H1 (cell line): ENCODE results near the gene SCRN3. TPM values are rescaled to one million over a fixed set of nuclear protein-coding genes. Genes with fewer than 3 reads are reported as not detected.

Experiments
- CTCF ChIA-PET: fragments of 300-600 bp; sonication (Branson Sonifier 250); formaldehyde crosslinking; loops from one replicate; lab custom pipeline; 2021; ENCODE audit not compliant: partially characterized antibody; lab: Charles Lee
- POLR2A ChIA-PET: fragments of 300-600 bp; sonication (Branson Sonifier 250); formaldehyde crosslinking; loops from one replicate; lab custom pipeline; 2021; ENCODE audit warnings: inconsistent platforms; ENCODE audit not compliant: partially characterized antibody; lab: Charles Lee
- DNase-seq, 2 experiments: peaks; one replicate each; pipeline versions ENCODE4 v3.0.0 to v3.0.0-alpha.2; 2010 to 2022; ENCODE audit warnings: low spot score in 2 of 2, low read depth in 1 of 2, mixed read lengths in 1 of 2
- FAIRE-seq: peaks from 2 replicates; lab custom pipeline; 2011; peaks lifted over from hg19 to GRCh38; lab: Jason Lieb, UNC
- H2AFZ ChIP-seq: 2 replicates; pipeline ENCODE4 v1.8.1; 2012; ENCODE audit warnings: low read length, inconsistent platforms
- H2AK5ac ChIP-seq: 2 replicates; pipeline ENCODE4 v1.6.1; 2013; ENCODE audit warnings: low read depth, low read length
- H2BK120ac ChIP-seq: replicated peaks from 2 replicates; pipeline ENCODE3; 2013; ENCODE audit warnings: low read depth, low read length, inconsistent platforms
- H2BK12ac ChIP-seq: 2 replicates; pipeline ENCODE4 v1.6.1; 2013; ENCODE audit warnings: low read depth, low read length
- H2BK15ac ChIP-seq: 2 replicates; pipeline ENCODE4 v1.6.1; 2013; ENCODE audit warnings: low read length
- H2BK20ac ChIP-seq: 2 replicates; pipeline ENCODE4 v1.6.1; 2013; ENCODE audit warnings: low read length
- H2BK5ac ChIP-seq: 2 replicates; pipeline ENCODE4 v1.6.1; 2013; ENCODE audit warnings: low read depth, low read length
- H3K14ac ChIP-seq: 2 replicates; pipeline ENCODE4 v1.6.1; 2013; ENCODE audit warnings: inconsistent platforms; ENCODE audit not compliant: insufficient read length
- H3K18ac ChIP-seq: 2 replicates; pipeline ENCODE4 v1.6.1; 2013; ENCODE audit warnings: low read length; ENCODE audit errors: extremely low read depth
- H3K23ac ChIP-seq: 2 replicates; pipeline ENCODE4 v1.6.1; 2013; ENCODE audit warnings: inconsistent platforms; ENCODE audit not compliant: insufficient read length
- H3K23me2 ChIP-seq: 2 replicates; pipeline ENCODE4 v1.6.1; 2013; ENCODE audit warnings: low read depth, low read length
- H3K27ac ChIP-seq: 2 replicates; pipeline ENCODE4 v1.6.1; 2011; ENCODE audit warnings: low read depth, low read length, inconsistent platforms
- H3K27me3 ChIP-seq, 4 experiments: replicated peaks in 1 of 4; 1 replicate in 1 of 4; 2 replicates in 3 of 4; pipeline versions ENCODE4 v1.6.1 to v1.8.1; 2011 to 2013; ENCODE audit warnings: low read length in 3 of 4, mild to moderate bottlenecking in 3 of 4, inconsistent platforms in 2 of 4, mixed read lengths in 2 of 4, moderate library complexity in 1 of 4; ENCODE audit not compliant: control insufficient read depth in 3 of 4, insufficient read depth in 3 of 4; ENCODE audit errors: extremely low read depth in 1 of 4
- H3K36me3 ChIP-seq, 4 experiments: 2 replicates each; pipeline versions ENCODE4 v1.6.1 to v1.8.1; 2011 to 2013; ENCODE audit warnings: mild to moderate bottlenecking in 4 of 4, low read length in 3 of 4, moderate library complexity in 2 of 4, control low read depth in 1 of 4, inconsistent platforms in 1 of 4; ENCODE audit not compliant: insufficient read depth in 4 of 4, control insufficient read depth in 2 of 4
- H3K4ac ChIP-seq: replicated peaks from 2 replicates; pipeline ENCODE3; 2013; ENCODE audit warnings: low read length, low read depth, mixed read lengths, inconsistent platforms; ENCODE audit not compliant: insufficient read length
- H3K4me1 ChIP-seq, 4 experiments: replicated peaks in 1 of 4; 1 replicate in 1 of 4; 2 replicates in 3 of 4; pipeline versions ENCODE4 v1.6.1 to v1.8.1; 2011 to 2013; ENCODE audit warnings: low read length in 3 of 4, inconsistent platforms in 2 of 4, mixed read lengths in 1 of 4; ENCODE audit not compliant: insufficient read depth in 4 of 4, control insufficient read depth in 3 of 4
- H3K4me2 ChIP-seq, 2 experiments: 2 replicates each; pipeline versions ENCODE4 v1.6.1 to v1.8.1; 2011 to 2013; ENCODE audit warnings: low read depth in 2 of 2, low read length in 2 of 2, control low read depth in 1 of 2, inconsistent platforms in 1 of 2, mild to moderate bottlenecking in 1 of 2; ENCODE audit not compliant: insufficient read depth in 1 of 2
- H3K4me3 ChIP-seq, 4 experiments: fragments of 200-600, 300-600 bp in 1 of 4; sonication (generic), shearing (Covaris generic), sonication (Bioruptor Twin) in 1 of 4; 2 replicates each; pipeline versions ENCODE4 v1.5.1 to v1.8.1; 2011 to 2016; ENCODE audit warnings: low read length in 4 of 4, low read depth in 3 of 4, control low read depth in 2 of 4, inconsistent platforms in 2 of 4, mild to moderate bottlenecking in 2 of 4, mixed read lengths in 1 of 4, moderate library complexity in 1 of 4; ENCODE audit not compliant: insufficient read depth in 2 of 4; ENCODE audit errors: extremely low read depth in 1 of 4
- H3K56ac ChIP-seq: replicated peaks from 2 replicates; pipeline ENCODE3; 2013; ENCODE audit warnings: low read depth, mild to moderate bottlenecking, mixed read lengths, low read length, inconsistent platforms; ENCODE audit not compliant: insufficient read length
- H3K79me1 ChIP-seq: 2 replicates; pipeline ENCODE4 v1.6.1; 2013; ENCODE audit warnings: low read depth, low read length, control low read depth
- H3K79me2 ChIP-seq, 2 experiments: 2 replicates each; pipeline versions ENCODE4 v1.6.1 to v1.8.1; 2012 to 2013; ENCODE audit warnings: low read length in 2 of 2, mild to moderate bottlenecking in 2 of 2, inconsistent platforms in 1 of 2; ENCODE audit not compliant: insufficient read depth in 2 of 2, control insufficient read depth in 1 of 2
- H3K9ac ChIP-seq, 4 experiments: replicated peaks in 1 of 4; 1 replicate in 1 of 4; 2 replicates in 3 of 4; pipeline versions ENCODE4 v1.6.1 to v1.8.1; 2011 to 2013; ENCODE audit warnings: low read depth in 3 of 4, low read length in 3 of 4, control low read depth in 2 of 4, mild to moderate bottlenecking in 2 of 4, moderate library complexity in 2 of 4, inconsistent platforms in 1 of 4; ENCODE audit errors: extremely low read depth in 1 of 4
- H3K9me3 ChIP-seq, 2 experiments: 2 replicates each; pipeline versions ENCODE4 v1.6.1 to v1.8.1; 2012 to 2013; ENCODE audit warnings: mild to moderate bottlenecking in 2 of 2, moderate library complexity in 2 of 2, control low read depth in 1 of 2, inconsistent platforms in 1 of 2, low read depth in 1 of 2, low read length in 1 of 2, mixed read lengths in 1 of 2; ENCODE audit not compliant: insufficient read depth in 2 of 2
- H4K20me1 ChIP-seq, 2 experiments: replicated peaks in 1 of 2; 2 replicates each; pipeline versions ENCODE3 to v1.8.1; 2011 to 2013; ENCODE audit warnings: inconsistent platforms in 2 of 2, low read length in 2 of 2, mild to moderate bottlenecking in 1 of 2; ENCODE audit not compliant: insufficient read depth in 2 of 2, control insufficient read depth in 1 of 2
- H4K5ac ChIP-seq: 2 replicates; pipeline ENCODE4 v1.6.1; 2013; ENCODE audit warnings: low read length, low read depth, mixed read lengths, inconsistent platforms; ENCODE audit not compliant: insufficient read length
- H4K8ac ChIP-seq: 2 replicates; pipeline ENCODE4 v1.8.0; 2013; ENCODE audit warnings: mild to moderate bottlenecking, moderate library complexity, low read length, inconsistent platforms; ENCODE audit not compliant: insufficient read depth; ENCODE audit errors: extremely low read depth
- H4K91ac ChIP-seq: replicated peaks from 2 replicates; pipeline ENCODE3; 2013; ENCODE audit warnings: low read length, mixed read lengths, inconsistent platforms; ENCODE audit not compliant: insufficient read length
- ASH2L ChIP-seq: fragments of 200-600, 300-600 bp; sonication (generic); IDR thresholded peaks from one replicate; pipeline ENCODE4 v1.7.1; 2017; ENCODE audit warnings: low read length
- BRCA1 ChIP-seq: IDR thresholded peaks from 2 replicates; pipeline ENCODE4 v1.6.1; 2012; ENCODE audit warnings: low read depth, low read length, improper control_type of control experiment
- CHD1 ChIP-seq: IDR thresholded peaks from 2 replicates; pipeline ENCODE4 v1.6.1; 2012; ENCODE audit warnings: low read depth, low read length, improper control_type of control experiment
- CHD2 ChIP-seq: IDR thresholded peaks from 2 replicates; pipeline ENCODE4 v1.6.1; 2012; ENCODE audit warnings: low read length, improper control_type of control experiment
- CTBP2 ChIP-seq: IDR thresholded peaks from 2 replicates; pipeline ENCODE4 v1.7.0; 2011; ENCODE audit warnings: borderline replicate concordance, mild to moderate bottlenecking, moderate library complexity, mixed read lengths, low read length; ENCODE audit not compliant: insufficient read depth, insufficient read length
- GABPA ChIP-seq: IDR thresholded peaks from 2 replicates; pipeline ENCODE4 v1.6.1; 2011; ENCODE audit warnings: mild to moderate bottlenecking, low read length, moderate library complexity, borderline replicate concordance; ENCODE audit not compliant: insufficient read depth
- GTF2F1 ChIP-seq: IDR thresholded peaks from 2 replicates; pipeline ENCODE4 v1.6.1; 2012; ENCODE audit warnings: low read depth, low read length, improper control_type of control experiment, borderline replicate concordance
- JUND ChIP-seq: IDR thresholded peaks from 2 replicates; pipeline ENCODE4 v1.6.1; 2011; ENCODE audit warnings: mild to moderate bottlenecking, improper control_type of control experiment, low read length
- MAFK ChIP-seq: IDR thresholded peaks from 2 replicates; pipeline ENCODE4 v1.6.1; 2012; ENCODE audit warnings: low read depth, mild to moderate bottlenecking, improper control_type of control experiment, low read length
- NANOG ChIP-seq: IDR thresholded peaks from 2 replicates; pipeline ENCODE4 v1.6.1; 2011; ENCODE audit warnings: low read length, low read depth, mild to moderate bottlenecking, inconsistent platforms; ENCODE audit not compliant: insufficient read depth, poor library complexity, severe bottlenecking
- POU5F1 ChIP-seq: IDR thresholded peaks from 2 replicates; pipeline ENCODE4 v1.6.1; 2011; ENCODE audit warnings: low read depth, mild to moderate bottlenecking, low read length, moderate library complexity
- RXRA ChIP-seq: IDR thresholded peaks from 2 replicates; pipeline ENCODE4 v1.6.1; 2011; ENCODE audit warnings: low read depth, mild to moderate bottlenecking, low read length, moderate library complexity; ENCODE audit not compliant: insufficient read depth
- SIX5 ChIP-seq: IDR thresholded peaks from 2 replicates; pipeline ENCODE4 v1.6.1; 2011; ENCODE audit warnings: mild to moderate bottlenecking, low read depth, low read length
- YY1 ChIP-seq: IDR thresholded peaks from 2 replicates; pipeline ENCODE4 v1.6.1; 2011; ENCODE audit warnings: low read depth, mild to moderate bottlenecking, low read length
- polyA plus RNA-seq, 7 experiments: library from polyadenylated mRNA; depleted of rRNA in 3 of 7; stranded (reverse) in 5 of 7; unstranded in 2 of 7; fragments of >200 nt in 5 of 7; fragments of 200-250 nt in 2 of 7; gene quantifications; 1 replicate in 5 of 7; 2 replicates in 1 of 7; 4 replicates in 1 of 7; pipeline versions ENCODE4 v1.2.1 to v1.2.3, GENCODE V29; 2011 to 2013; ENCODE audit warnings: missing spikeins in 2 of 7, mixed read lengths in 2 of 7
- total RNA-seq: library from RNA; stranded (reverse); fragmentation: NEBNext Ultra II Directional; extraction: Animal tissue kit (Norgen Biotek cat#: 25700); gene quantifications from 2 replicates; pipeline ENCODE4 v1.2.1, GENCODE V29; 2021

SCRN3 gene
- total and polyA plus RNA-seq, 2 of the 8 experiments (the other 6 are each of a cell fraction or from before 2014, with no cell fraction given), result 7.4 to 7.8 TPM

- H3K4me1 ChIP-seq, result no peaks in the 10 kb centered on the region
- no peaks in the 10 kb centered on the region for H3K27me3 ChIP-seq
- H2AFZ ChIP-seq, result no peak overlapping the region
- no peak overlapping the region for H4K5ac ChIP-seq
- no peak overlapping the region for H3K4ac ChIP-seq
- H3K9me3 ChIP-seq, result no peaks in the 10 kb centered on the region
- ChIA-PET CTCF (interaction anchor here (0.8 to 1.3 kb wide), 2 partner anchors 26 to 27 kb away, joined by 3 read pairs; no protein-coding TSS in a partner anchor), POLR2A (interaction anchor here (0.7 to 1.0 kb wide), 2 partner anchors 14 to 19 kb away, joined by 3 read pairs; no protein-coding TSS in a partner anchor)
- H3K9ac ChIP-seq, result no peak overlapping the region
- FAIRE-seq, result no peak
- no peak overlapping the region for H3K14ac ChIP-seq
- H3K36me3 ChIP-seq, result no peaks in the 10 kb centered on the region
- H4K91ac ChIP-seq, result no peak overlapping the region
- H4K8ac ChIP-seq, result no peak overlapping the region
- no peaks in the 10 kb centered on the region for H3K79me2 ChIP-seq
- no peak overlapping the region for H2BK15ac ChIP-seq
- H2BK12ac ChIP-seq, result no peak overlapping the region
- no peak overlapping the region for H2BK20ac ChIP-seq
- no peak overlapping the region for H3K18ac ChIP-seq
- no peak overlapping the region for H2AK5ac ChIP-seq
- H2BK120ac ChIP-seq, result no peak overlapping the region
- no peaks in the 10 kb centered on the region for H3K23me2 ChIP-seq
- no peak overlapping the region for H3K56ac ChIP-seq
- H2BK5ac ChIP-seq, result no peak overlapping the region
- H4K20me1 ChIP-seq, result no peaks in the 10 kb centered on the region
- H3K79me1 ChIP-seq, result no peaks in the 10 kb centered on the region
- no peak overlapping the region for H3K23ac ChIP-seq
- H3K4me2 ChIP-seq, result no peak overlapping the region
- DNase-seq, result no peak
- H3K4me3 ChIP-seq, result no peak overlapping the region
- no peak overlapping the region for H3K27ac ChIP-seq
- TF ChIP-seq CTBP2, result no peak
- no peak for TF ChIP-seq CHD2
- TF ChIP-seq GABPA, result no peak
- no peak for TF ChIP-seq MAFK
- TF ChIP-seq NANOG, result no peak
- no peak for TF ChIP-seq RXRA
- no peak for TF ChIP-seq ASH2L
- TF ChIP-seq GTF2F1, result no peak
- no peak for TF ChIP-seq BRCA1
- TF ChIP-seq YY1, result no peak
- no peak for TF ChIP-seq POU5F1
- no peak for TF ChIP-seq CHD1
- TF ChIP-seq SIX5, result no peak
- no peak for TF ChIP-seq JUND
These were observed 40.8 kb downstream of the SCRN3 start for GRCh38 chr2:174436351-174436750.
